Fibroblast of the conjunctiva (primary cell): ENCODE measurements around the gene MRPL10.

Source experiments
- DNase-seq: peaks from one replicate; pipeline ENCODE4 v3.0.0-alpha.2; 2010; ENCODE audit warnings: low read depth

Gene MRPL10

GRCh38 chr17:47839071-47839470 lies 7.7 kb upstream of the MRPL10 start:
- no peak for DNase-seq

- DNase-seq = no peak
Observed at GRCh38 chr17:47838636-47839035, 7.3 kb upstream of the MRPL10 start.

- no peak for DNase-seq
Observed at GRCh38 chr17:47837401-47838039, 6.2 kb upstream of the MRPL10 start.

GRCh38 chr17:47836601-47837000 lies 5.3 kb upstream of the MRPL10 start:
- no peak for DNase-seq

GRCh38 chr17:47834756-47835155 lies 3.4 kb upstream of the MRPL10 start:
- no peak for DNase-seq

GRCh38 chr17:47831934-47832327 lies 590 bp upstream of the MRPL10 start:
- DNase-seq = no peak

- DNase-seq = no peak
Observed at GRCh38 chr17:47830396-47831002, 842 bp downstream of the MRPL10 start.

GRCh38 chr17:47829870-47830269 lies 1.5 kb downstream of the MRPL10 start:
- DNase-seq = no peak

GRCh38 chr17:47823519-47823918 lies 7.8 kb downstream of the MRPL10 start:
- DNase-seq = no peak

GRCh38 chr17:47822785-47823184 lies 8.6 kb downstream of the MRPL10 start:
- DNase-seq = no peak

GRCh38 chr17:47821424-47822391 lies 9.6 kb downstream of the MRPL10 start, which contains the start of gene OSBPL7:
Gene OSBPL7, minus strand, starts transcription at chr17:47821794. Its CDS starts 1,516 bp downstream, at chr17:47820278.
- peak; percentile 58 for DNase-seq

GRCh38 chr17:47821031-47821423 lies 10.3 kb downstream of the MRPL10 start:
- no peak for DNase-seq

GRCh38 chr17:47820033-47820789 lies 11.1 kb downstream of the MRPL10 start:
- DNase-seq = no peak

- DNase-seq = no peak
Observed at GRCh38 chr17:47819475-47819874, 11.9 kb downstream of the MRPL10 start.

GRCh38 chr17:47818002-47818695 lies 13.2 kb downstream of the MRPL10 start:
- DNase-seq = no peak

- DNase-seq = no peak
Observed at GRCh38 chr17:47816947-47817346, 14.4 kb downstream of the MRPL10 start.

- DNase-seq = no peak
Observed at GRCh38 chr17:47816111-47816735, 15.1 kb downstream of the MRPL10 start.

- no peak for DNase-seq
Observed at GRCh38 chr17:47815106-47815918, 16.0 kb downstream of the MRPL10 start.

GRCh38 chr17:47813512-47814031 lies 17.8 kb downstream of the MRPL10 start:
- DNase-seq = no peak

GRCh38 chr17:47813077-47813476 lies 18.3 kb downstream of the MRPL10 start:
- no peak for DNase-seq
